Endothelial cell of umbilical vein (primary cell): Measurements from ENCODE around the gene EEF1G. TPM values are rescaled to one million over a fixed set of nuclear protein-coding genes. Genes with fewer than 3 reads are reported as not detected.
A peak's percentile ranks its signal among the peaks of the same experiment; 100 is the strongest.

ENCODE experiments used
- BruUV-seq: library from RNA; stranded (reverse); fragments of 400-500 nt; replicated peaks from 2 replicates; lab custom pipeline; 2021; lab: Mats Ljungman, UMichigan
- CTCF ChIA-PET: fragments of 300-600, 350-600 bp; sonication (Branson Sonifier 250); formaldehyde crosslinking; loops from one replicate; lab custom pipeline; 2021; ENCODE audit warnings: antibody characterized with exemption, inconsistent platforms; lab: Charles Lee
- POLR2A ChIA-PET: fragments of 300-600, 350-600 bp; sonication (Branson Sonifier 250); formaldehyde crosslinking; loops from one replicate; lab custom pipeline; 2021; ENCODE audit warnings: antibody characterized with exemption, inconsistent platforms; lab: Charles Lee
- DNase-seq: peaks from one replicate; pipeline ENCODE4 v3.0.0-alpha.2; 2011; ENCODE audit warnings: low read depth, low spot score
- FAIRE-seq: peaks from 2 replicates; lab custom pipeline; 2011; peaks lifted over from hg19 to GRCh38; lab: Jason Lieb, UNC
- H2AFZ ChIP-seq: 2 replicates; pipeline ENCODE4 v1.6.0; 2012; ENCODE audit warnings: low read depth, low read length, control low read depth, inconsistent platforms
- H3K27ac ChIP-seq: 2 replicates; pipeline ENCODE4 v1.5.1; 2011; ENCODE audit warnings: low read depth, mild to moderate bottlenecking, control low read depth, low read length, moderate library complexity; ENCODE audit not compliant: insufficient read depth
- H3K27me3 ChIP-seq, 2 experiments: 2 replicates each; pipeline versions ENCODE4 v1.6.0 to v1.6.1; 2011; ENCODE audit warnings: low read length in 2 of 2, mixed read lengths in 1 of 2; ENCODE audit not compliant: control insufficient read depth in 2 of 2, insufficient read depth in 2 of 2
- H3K36me3 ChIP-seq, 2 experiments: 2 replicates in 1 of 2; 3 replicates in 1 of 2; pipeline ENCODE4 v1.5.1; 2011; ENCODE audit warnings: low read length in 2 of 2, mild to moderate bottlenecking in 1 of 2, moderate library complexity in 1 of 2; ENCODE audit not compliant: control insufficient read depth in 2 of 2, insufficient read depth in 2 of 2; ENCODE audit errors: extremely low read depth in 1 of 2
- H3K4me1 ChIP-seq: 3 replicates; pipeline ENCODE4 v1.5.1; 2011; ENCODE audit warnings: mild to moderate bottlenecking, low read length; ENCODE audit not compliant: control insufficient read depth, insufficient read depth; ENCODE audit errors: extremely low read depth
- H3K4me2 ChIP-seq: 2 replicates; pipeline ENCODE4 v1.6.1; 2011; ENCODE audit warnings: low read length, control low read depth, mixed read lengths; ENCODE audit not compliant: insufficient read depth
- H3K4me3 ChIP-seq, 3 experiments: fragments of 200-600 bp in 1 of 3; sonication (generic), shearing (Covaris generic) in 1 of 3; replicated peaks in 1 of 3; 2 replicates each; pipeline ENCODE4 v1.5.1; 2011 to 2016; ENCODE audit warnings: control low read depth in 3 of 3, low read length in 3 of 3, mild to moderate bottlenecking in 2 of 3, inconsistent platforms in 1 of 3, low read depth in 1 of 3, moderate library complexity in 1 of 3; ENCODE audit not compliant: insufficient read depth in 1 of 3
- H3K79me2 ChIP-seq: 2 replicates; pipeline ENCODE4 v1.6.0; 2012; ENCODE audit warnings: low read length, inconsistent platforms; ENCODE audit not compliant: control insufficient read depth, insufficient read depth
- H3K9ac ChIP-seq: replicated peaks from 2 replicates; pipeline ENCODE3; 2011; ENCODE audit warnings: low read length, control low read depth; ENCODE audit not compliant: insufficient read depth; ENCODE audit errors: extremely low read depth
- H3K9me1 ChIP-seq: replicated peaks from 3 replicates; pipeline ENCODE4 v1.6.0; 2011; ENCODE audit warnings: mild to moderate bottlenecking, low read length; ENCODE audit not compliant: control insufficient read depth, insufficient read depth; ENCODE audit errors: extremely low read depth
- H3K9me3 ChIP-seq: replicated peaks from 2 replicates; pipeline ENCODE4 v1.5.1; 2012; ENCODE audit warnings: low read length, inconsistent platforms; ENCODE audit not compliant: control insufficient read depth, insufficient read depth
- H4K20me1 ChIP-seq: replicated peaks from 2 replicates; pipeline ENCODE3; 2011; ENCODE audit warnings: mild to moderate bottlenecking, low read length; ENCODE audit not compliant: control insufficient read depth, insufficient read depth; ENCODE audit errors: extremely low read depth
- CTCF ChIP-seq, 2 donors: IDR thresholded peaks; 1 replicate in 1 of 2; 2 replicates in 1 of 2; pipeline ENCODE4 v1.5.1; 2011; ENCODE audit warnings: low read length in 2 of 2, mild to moderate bottlenecking in 2 of 2, moderate library complexity in 2 of 2, control low read depth in 1 of 2, inconsistent platforms in 1 of 2, low read depth in 1 of 2; ENCODE audit not compliant: insufficient read depth in 1 of 2; ENCODE audit errors: extremely low read depth in 1 of 2
- EZH2 ChIP-seq: IDR thresholded peaks from 2 replicates; pipeline ENCODE4 v1.6.1; 2012; ENCODE audit warnings: borderline replicate concordance, low read depth, mild to moderate bottlenecking, moderate library complexity, low read length, inconsistent platforms; ENCODE audit not compliant: severe bottlenecking
- FOS ChIP-seq: IDR thresholded peaks from 2 replicates; pipeline ENCODE4 v1.6.1; 2011; ENCODE audit warnings: mild to moderate bottlenecking, low read length, moderate library complexity, borderline replicate concordance; ENCODE audit not compliant: insufficient read depth
- GATA2 ChIP-seq: IDR thresholded peaks from 2 replicates; pipeline ENCODE4 v1.7.0; 2011; ENCODE audit warnings: low read depth, mild to moderate bottlenecking, moderate library complexity, mixed read lengths, low read length; ENCODE audit not compliant: insufficient read length, insufficient read depth
- JUN ChIP-seq: IDR thresholded peaks from 2 replicates; pipeline ENCODE4 v1.6.1; 2011; ENCODE audit warnings: borderline replicate concordance, low read depth; ENCODE audit not compliant: insufficient read length, insufficient read depth
- MAX ChIP-seq: IDR thresholded peaks from 2 replicates; pipeline ENCODE4 v1.6.1; 2011; ENCODE audit not compliant: insufficient read depth, insufficient read length
- MYC ChIP-seq: IDR thresholded peaks from one replicate; pipeline ENCODE4 v1.6.1; 2011; ENCODE audit warnings: mild to moderate bottlenecking, low read depth, low read length
- POLR2A ChIP-seq: IDR thresholded peaks from 2 replicates; pipeline ENCODE4 v1.6.1; 2012; ENCODE audit warnings: low read depth, mild to moderate bottlenecking, control low read depth, low read length
- POLR2AphosphoS5 ChIP-seq: IDR thresholded peaks from 2 replicates; pipeline ENCODE4 v1.6.1; 2012; ENCODE audit warnings: low read depth, mild to moderate bottlenecking, control low read depth, low read length, moderate library complexity; ENCODE audit not compliant: insufficient read depth
- dilution Hi-C: fragments of 300-500 bp; cut with MboI; formaldehyde crosslinking; loops from one replicate; pipeline ENCODE4 v1.15.0; 2019; ENCODE audit warnings: low sequenced_read_pairs; ENCODE audit not compliant: extremely low pct_ligation_motif_present
- intact Hi-C: fragments of 100-400 bp; cut with micrococcal nuclease; formaldehyde crosslinking; loops from one replicate; pipeline ENCODE4 v1.10.0; 2022
- polyA plus RNA-seq, 4 experiments: library from polyadenylated mRNA; depleted of rRNA in 3 of 4; stranded (reverse) in 3 of 4; unstranded in 1 of 4; fragments of >200 nt; gene quantifications; 2 replicates each; pipeline versions ENCODE4 v1.2.1 to v1.2.3, GENCODE V29; 2011 to 2012; ENCODE audit warnings: missing spikeins in 1 of 4
- total RNA-seq: library from RNA; stranded (reverse); gene quantifications from 2 replicates; pipeline ENCODE4 v1.2.3, GENCODE V29; 2021

The EEF1G gene
- total and polyA plus RNA-seq, 2 donors (not counting 3 experiments of a cell fraction or from before 2014, with no cell fraction given) = 1,341 to 2,133 TPM

GRCh38 chr11:62621567-62622470, 48.1 kb upstream of the EEF1G start, which contains the start of gene B3GAT3:
TSS of gene B3GAT3 (minus strand) at chr11:62621986. CDS start at chr11:62621947, 39 bp downstream.
- BruUV-seq = no TSS peak
- ChIA-PET POLR2A (interaction anchor here (0.6 to 3.1 kb wide), 6 partner anchors 10 to 240 kb away, joined by 3 to 14 read pairs (median 5); partner anchors contain the start of genes C11orf98, CSKMT, EML3 and GANAB), CTCF (interaction anchor here (0.5 to 2.2 kb wide), 14 partner anchors 9 to 227 kb away, joined by 3 to 30 read pairs (median 4); partner anchors contain the start of genes AHNAK, C11orf98, CSKMT and EEF1G)
- no peak for TF ChIP-seq EZH2
- peak; percentile 98 for TF ChIP-seq POLR2AphosphoS5
- TF ChIP-seq MAX = peak; percentile 92
- TF ChIP-seq JUN = peak; percentile 68
- TF ChIP-seq FOS = no peak
- TF ChIP-seq CTCF (IDR thresholded peaks at IDR 0.05; ENCODE audit: extremely low read depth in 1 of 2, insufficient read depth in 1 of 2, low read depth in 1 of 2, low read length in 2 of 2) = no peak
- no peak for TF ChIP-seq GATA2
- TF ChIP-seq POLR2A = peak; percentile 95
- peak; percentile 65 for TF ChIP-seq MYC
- H4K20me1 ChIP-seq = no peaks in the 10 kb centered on the region
- H2AFZ ChIP-seq = peak within 1 kb of the TSS; percentile 41
- peak within 1 kb of the TSS; percentile 14 to 80 (median 66) for H3K4me3 ChIP-seq
- FAIRE-seq (peak; percentile 96), DNase-seq (peak; percentile 96)
- no peaks in the 10 kb centered on the region for H3K27me3 ChIP-seq
- H3K27ac ChIP-seq = peak within 1 kb of the TSS; percentile 88
- H3K9me3 ChIP-seq = no peaks in the 10 kb centered on the region
- peak within 1 kb of the TSS; percentile 65 for H3K9ac ChIP-seq
- no peaks in the 10 kb centered on the region for H3K9me1 ChIP-seq
- peaks cover 6% of the 10 kb centered on the region for H3K79me2 ChIP-seq
- dilution Hi-C loops (no loop called here), intact Hi-C loops (loop anchor here (1.0 to 2.0 kb wide), 3 partner anchors 10 to 31 kb away; partner anchors contain the start of genes EML3, GANAB and TUT1)
- peaks cover 15% of the 10 kb centered on the region for H3K4me1 ChIP-seq
- H3K4me2 ChIP-seq = peak within 1 kb of the TSS; percentile 84
- H3K36me3 ChIP-seq = peaks cover 6 to 20% of the 10 kb centered on the region in 2 experiments
